GM21423 (cell line): ENCODE measurements around the gene RNF187.
A peak's percentile ranks its signal among the peaks of the same experiment; 100 is the strongest.
"Not testable (repeated sequence)": the region's sequence is repeated elsewhere in the genome, so short reads cannot be mapped to it uniquely, and the experiment has no call there.

ENCODE experiments used
- ATAC-seq: cut with Tn5 transposase; IDR thresholded peaks from one replicate; pipeline ENCODE4 v1.9.1; 2021; ENCODE audit warnings: mild to moderate bottlenecking, moderate library complexity; ENCODE audit not compliant: unreplicated experiment

The RNF187 gene

GRCh38 chr1:228459091-228459993 is 27.8 kb upstream of the RNF187 start:
- no peak for ATAC-seq

- ATAC-seq: no peak
These were observed 26.4 kb upstream of the RNF187 start for GRCh38 chr1:228460821-228461220.

DNA sequence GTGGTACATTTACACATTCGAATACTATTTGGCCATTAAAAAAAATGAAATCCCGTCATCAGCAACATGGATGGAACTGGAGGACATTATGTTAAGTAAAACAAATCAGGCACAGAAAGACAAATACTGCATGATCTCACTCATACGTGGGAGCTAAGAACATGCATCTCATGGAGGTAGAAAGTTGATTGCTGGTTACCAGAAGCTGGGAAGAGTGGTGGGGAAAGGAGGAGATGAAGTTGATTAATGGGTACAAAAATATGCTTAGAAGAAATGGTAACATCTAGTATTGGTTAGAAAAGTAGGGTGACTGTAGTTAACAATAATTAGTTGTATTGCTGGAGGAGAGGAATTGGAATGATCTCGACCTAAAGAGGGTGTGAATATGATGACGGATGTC is 24.6 kb upstream of the RNF187 start:
- ATAC-seq: no peak

GRCh38 chr1:228463009-228463558 is 24.1 kb upstream of the RNF187 start:
- no peak for ATAC-seq

DNA sequence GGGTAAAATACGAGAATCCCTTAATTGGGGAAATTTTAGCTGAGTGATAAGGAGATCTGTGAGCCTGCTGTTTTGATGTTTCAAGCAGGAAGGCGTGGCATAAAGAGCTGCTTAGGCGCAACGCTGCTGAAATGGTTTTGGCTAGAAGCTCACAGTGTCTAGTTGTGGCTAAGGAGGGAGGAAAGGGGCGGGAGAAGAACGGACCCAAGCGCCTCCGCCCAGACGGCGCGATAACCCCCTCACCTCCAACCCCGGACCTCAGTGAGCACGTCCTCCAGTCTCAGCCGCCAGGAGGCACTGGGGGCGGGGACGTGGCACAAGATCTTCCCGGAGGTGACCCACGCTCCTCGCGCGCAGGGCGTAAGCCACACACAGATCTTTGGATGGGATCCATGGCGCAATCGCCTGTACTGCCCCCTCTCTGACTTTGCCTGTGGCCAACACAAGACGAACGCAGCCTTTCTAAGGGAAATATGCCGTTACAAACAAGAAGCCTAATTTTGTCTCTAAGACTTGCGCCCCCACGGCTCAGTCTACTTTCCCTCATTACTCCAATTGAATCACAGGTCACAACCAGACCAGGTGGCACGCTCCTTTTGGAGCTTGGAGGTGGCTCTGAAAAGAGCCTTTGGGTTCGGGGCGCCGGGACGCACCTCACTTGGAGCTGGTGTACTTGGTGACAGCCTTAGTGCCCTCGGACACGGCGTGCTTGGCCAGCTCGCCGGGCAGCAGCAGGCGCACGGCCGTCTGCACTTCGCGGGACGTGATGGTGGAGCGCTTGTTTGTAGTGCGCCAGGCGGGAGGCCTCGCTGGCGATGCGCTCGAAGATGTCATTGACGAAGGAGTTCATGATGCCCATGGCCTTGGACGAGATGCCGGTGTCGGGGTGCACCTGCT is 23.4 kb upstream of the RNF187 start:
- ATAC-seq: peak; percentile 47

DNA sequence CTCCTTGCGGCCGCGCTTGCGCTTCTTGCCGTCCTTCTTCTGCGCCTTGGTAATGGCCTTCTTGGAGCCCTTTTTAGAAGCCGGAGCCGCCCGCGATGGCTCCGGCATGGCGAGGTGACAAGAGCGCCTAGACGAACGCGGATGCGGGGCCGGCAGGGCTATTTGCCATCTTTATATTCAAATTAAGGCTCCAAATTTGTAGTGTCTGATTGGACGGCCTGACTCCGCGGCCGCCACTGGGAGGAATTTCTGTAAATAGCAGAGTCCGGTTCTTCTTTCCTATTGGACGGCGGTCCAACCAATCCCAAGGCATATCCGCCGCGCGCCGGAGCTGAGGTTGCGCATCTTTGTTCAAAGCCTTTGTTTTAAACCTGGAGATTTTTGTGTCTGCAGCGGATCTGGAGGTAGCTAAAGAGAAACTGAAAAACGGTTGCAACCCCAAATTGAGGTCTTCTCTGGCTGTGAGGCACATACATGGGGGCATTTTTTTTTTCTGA is 22.6 kb upstream of the RNF187 start:
- ATAC-seq: peak; percentile 78

DNA sequence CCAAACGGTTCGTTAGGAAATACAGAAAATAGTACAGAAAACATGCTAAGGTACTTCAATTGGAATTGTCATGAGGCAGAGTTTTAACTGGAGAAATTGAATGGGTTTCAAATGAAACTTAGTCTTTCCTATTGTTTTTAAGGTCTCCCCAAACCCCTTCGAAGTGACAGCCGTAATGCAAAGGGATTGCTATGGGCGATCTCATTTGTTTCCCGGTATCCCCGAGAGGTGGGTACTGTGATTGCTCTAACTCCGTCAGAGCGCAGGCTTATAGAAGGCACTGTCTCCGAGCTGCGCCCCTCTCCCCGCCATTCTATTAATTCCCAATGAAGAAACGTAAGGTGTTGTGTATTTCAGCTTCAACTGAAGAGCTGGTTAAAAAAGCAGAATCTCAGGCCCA is 22.0 kb upstream of the RNF187 start:
- no peak for ATAC-seq

DNA sequence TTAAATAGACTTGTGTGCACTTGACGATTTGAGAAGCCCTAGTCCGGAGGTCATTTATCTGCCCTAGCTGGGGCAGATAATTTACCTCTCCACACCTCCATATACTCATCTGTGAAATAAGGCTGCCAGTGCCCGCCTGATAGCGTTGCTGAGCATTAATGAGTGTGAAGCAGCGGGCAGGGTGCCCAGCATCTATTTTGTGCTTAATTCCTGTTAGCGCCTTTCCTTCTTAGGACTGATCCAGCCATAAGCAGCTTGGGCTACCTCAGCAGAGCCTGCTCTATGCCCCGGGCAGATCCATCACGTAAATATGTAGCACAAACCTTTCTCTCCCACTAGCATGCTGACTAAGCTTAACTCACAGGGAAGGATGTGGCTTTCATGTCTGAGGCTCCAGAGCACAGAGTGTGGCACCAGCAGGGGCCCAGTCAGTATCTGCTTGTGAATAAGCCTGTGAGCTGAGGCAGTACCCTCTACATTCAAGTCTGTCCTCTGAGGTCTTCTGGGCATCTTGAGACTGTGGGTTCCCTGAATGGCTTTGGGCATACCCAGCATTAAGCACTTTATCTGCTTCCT is 21.5 kb upstream of the RNF187 start:
- ATAC-seq: no peak

- ATAC-seq: not testable (repeated sequence)
These were observed 19.0 kb upstream of the RNF187 start for GRCh38 chr1:228468188-228468587.

GRCh38 chr1:228469413-228470162 is 17.6 kb upstream of the RNF187 start:
- no peak for ATAC-seq

- no peak for ATAC-seq
These were observed 15.9 kb upstream of the RNF187 start for GRCh38 chr1:228471154-228471761.

GRCh38 chr1:228471762-228472398 is 15.3 kb upstream of the RNF187 start:
- ATAC-seq: no peak

- no peak for ATAC-seq
These were observed 14.5 kb upstream of the RNF187 start for GRCh38 chr1:228472655-228473054.

DNA sequence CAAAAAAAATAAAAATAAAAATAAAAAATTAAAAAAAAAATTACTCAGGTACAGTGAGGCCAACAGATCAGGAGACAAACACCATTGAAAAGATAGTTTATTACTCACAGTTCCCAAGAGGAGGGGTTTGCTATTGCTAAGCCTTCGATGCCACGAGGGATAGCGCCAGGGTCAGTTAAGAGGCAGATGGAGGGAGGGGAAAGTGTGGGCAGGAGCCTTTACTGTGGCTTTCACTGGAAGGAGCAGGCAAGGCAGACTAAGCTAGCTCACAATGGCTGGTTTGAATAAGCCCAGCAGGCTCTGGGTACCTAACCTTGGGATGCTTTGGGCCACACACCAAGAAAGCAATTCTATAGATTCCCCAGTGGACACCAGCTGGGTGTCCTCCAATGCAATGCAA is 12.7 kb upstream of the RNF187 start:
- ATAC-seq: no peak

DNA sequence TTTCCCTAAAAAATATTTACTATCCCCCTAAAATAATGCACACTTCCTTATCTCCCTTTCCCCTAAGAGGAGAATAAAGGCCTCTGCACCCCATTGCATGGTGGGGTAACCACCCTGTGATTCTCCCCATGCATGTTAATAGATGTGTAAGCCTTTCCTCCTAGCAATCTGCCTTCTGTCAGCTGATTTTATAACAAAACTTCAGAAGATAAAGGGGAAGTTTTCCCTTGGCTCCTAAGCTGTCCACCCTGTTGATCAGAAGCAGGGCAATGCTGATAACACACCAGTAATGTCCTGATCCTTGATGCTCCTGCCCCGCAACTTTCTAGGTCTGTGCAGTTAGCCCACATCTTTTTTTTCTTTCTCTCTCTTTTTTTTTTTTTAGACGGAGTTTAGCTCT is 11.4 kb upstream of the RNF187 start:
- ATAC-seq: no peak

DNA sequence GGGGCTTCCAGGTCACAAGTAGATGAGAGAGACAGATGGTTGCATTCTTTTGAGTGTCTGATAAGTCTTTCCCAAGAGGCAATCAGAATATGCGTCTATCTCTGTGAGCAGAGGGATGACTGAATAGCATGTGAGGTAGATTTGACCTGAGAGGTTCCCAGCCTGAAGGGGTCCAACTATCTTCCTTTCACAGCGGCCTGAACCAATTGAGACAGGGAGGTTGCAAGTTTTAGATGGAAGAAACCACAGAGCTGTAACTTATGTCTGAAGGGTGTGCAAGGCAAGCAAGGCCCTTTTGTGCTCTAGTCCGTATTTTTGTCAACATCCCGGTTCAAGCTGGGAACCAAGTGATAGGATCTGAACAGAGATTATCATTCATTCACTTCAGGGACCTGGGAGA is 9.9 kb upstream of the RNF187 start:
- no peak for ATAC-seq

GRCh38 chr1:228478326-228478725 is 8.9 kb upstream of the RNF187 start:
- no peak for ATAC-seq

DNA sequence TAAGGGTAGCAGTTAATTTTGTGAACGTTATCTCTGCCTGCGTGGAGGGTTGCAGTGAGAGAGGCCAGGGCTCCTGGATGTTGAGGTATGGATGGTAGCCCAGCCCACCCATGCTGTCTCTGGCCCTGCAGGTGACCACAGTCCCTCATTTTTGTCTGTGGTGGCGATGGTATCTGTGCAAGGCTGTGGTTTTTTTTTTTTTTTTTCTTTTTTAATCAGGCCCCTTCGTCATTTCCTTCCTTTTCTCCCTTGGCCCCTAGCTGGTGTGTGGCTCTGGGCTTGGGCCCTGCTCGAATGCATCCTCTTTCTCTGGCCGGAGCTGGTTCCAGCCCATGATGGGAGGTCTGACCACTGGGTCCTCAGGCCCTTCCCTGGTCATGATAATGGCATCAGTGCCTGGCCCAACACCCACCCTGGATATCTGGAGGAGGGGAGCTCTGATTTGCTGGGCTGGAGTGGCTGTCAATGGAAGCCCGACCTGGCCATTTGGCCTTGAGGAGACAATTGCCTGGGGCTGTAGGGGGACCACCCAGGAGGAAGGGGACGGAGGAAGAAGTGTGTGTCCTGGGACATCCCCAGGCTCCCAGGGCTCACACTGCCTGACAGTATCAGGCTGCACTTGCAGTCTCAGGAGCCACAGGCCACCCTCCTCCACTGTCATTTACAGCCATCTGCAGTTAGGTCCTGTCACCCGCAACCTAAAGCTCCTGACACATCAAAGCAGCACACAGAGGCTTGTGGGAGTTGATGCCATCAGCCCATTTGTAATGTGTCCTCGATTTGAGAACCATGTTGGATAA is 8.1 kb upstream of the RNF187 start:
- peak; percentile 53 for ATAC-seq

GRCh38 chr1:228483789-228484188 is 3.4 kb upstream of the RNF187 start:
- no peak for ATAC-seq
